Measurements from ENCODE around the gene BRIX1.

Gene BRIX1

GRCh38 chr5:34915139-34915855 lies at the start of gene BRIX1, which contains the start of gene RAD1:
TSS of gene BRIX1 (plus strand) at chr5:34915711. CDS start at chr5:34915739, 28 bp downstream.
TSS of gene RAD1 (minus strand) at chr5:34915504. CDS start at chr5:34914892, 612 bp downstream.
- TF ChIP-seq NFRKB (IDR thresholded peaks at IDR 0.05) (peak; percentile 84), HDGF (IDR thresholded peaks at IDR 0.05; ENCODE audit: borderline replicate concordance) (no peak), ARNT (IDR thresholded peaks at IDR 0.05) (no peak), TARDBP (IDR thresholded peaks at IDR 0.05) (no peak), FOXA1 (IDR thresholded peaks at IDR 0.05) (no peak), ELF4 (IDR thresholded peaks at IDR 0.05) (peak; percentile 63), FOXM1 (IDR thresholded peaks at IDR 0.05; ENCODE audit: borderline replicate concordance) (0 out of 2 replicates have a peak, but pooled peaks have one; percentile 31), SUZ12 (IDR thresholded peaks at IDR 0.05) (no peak), CTBP1 (IDR thresholded peaks at IDR 0.05; ENCODE audit: borderline replicate concordance) (no peak), BHLHE40 (IDR thresholded peaks at IDR 0.05; ENCODE audit: borderline replicate concordance) (no peak), PKNOX1 (IDR thresholded peaks at IDR 0.05) (no peak), SP1 (IDR thresholded peaks at IDR 0.05) (no peak), LEF1 (IDR thresholded peaks at IDR 0.05; ENCODE audit: borderline replicate concordance) (no peak), ZNF384 (IDR thresholded peaks at IDR 0.05) (no peak), L3MBTL2 (conservative IDR thresholded peaks at IDR 0.05) (0 out of 2 replicates have a peak, but pooled peaks have one; percentile 22)
- ChIA-PET POLR2A (interaction anchor here (0.5 to 3.9 kb wide), 43 partner anchors 8 to 1237 kb away, joined by 3 to 65 read pairs (median 4); partner anchors contain the start of genes DNAJC21, LMBRD2, RAI14 and SKP2), CTCF (interaction anchor here (0.7 to 1.1 kb wide), 5 partner anchors 14 to 429 kb away, joined by 3 to 5 read pairs (median 3); partner anchors contain the start of gene DNAJC21)
- DNase-seq (ENCODE audit: extremely low spot score): peak; percentile 83

GRCh38 chr5:34866989-34867471 lies 48.5 kb upstream of the BRIX1 start:
- ChIA-PET POLR2A (no interaction called here), CTCF (no interaction called here)
- TF ChIP-seq HDGF (IDR thresholded peaks at IDR 0.05; ENCODE audit: borderline replicate concordance): no peak
- TF ChIP-seq LEF1 (IDR thresholded peaks at IDR 0.05; ENCODE audit: borderline replicate concordance): no peak
- TF ChIP-seq FOXA1 (IDR thresholded peaks at IDR 0.05): no peak
- no peak for TF ChIP-seq BHLHE40 (IDR thresholded peaks at IDR 0.05; ENCODE audit: borderline replicate concordance)
- TF ChIP-seq ARNT (IDR thresholded peaks at IDR 0.05): no peak
- TF ChIP-seq PKNOX1 (IDR thresholded peaks at IDR 0.05): no peak
- TF ChIP-seq L3MBTL2 (conservative IDR thresholded peaks at IDR 0.05): no peak
- TF ChIP-seq SUZ12 (IDR thresholded peaks at IDR 0.05): no peak
- no peak for TF ChIP-seq ZNF384 (IDR thresholded peaks at IDR 0.05)
- TF ChIP-seq SP1 (IDR thresholded peaks at IDR 0.05): no peak
- DNase-seq (ENCODE audit: extremely low spot score): no peak

- POLR2A ChIA-PET: no interaction called here
- DNase-seq (ENCODE audit: extremely low spot score): no peak
- CTCF ChIA-PET: no interaction called here
- TF ChIP-seq FOXM1 (IDR thresholded peaks at IDR 0.05; ENCODE audit: borderline replicate concordance) (no peak), FOXA1 (IDR thresholded peaks at IDR 0.05) (no peak), SP1 (IDR thresholded peaks at IDR 0.05) (no peak), L3MBTL2 (conservative IDR thresholded peaks at IDR 0.05) (no peak), PKNOX1 (IDR thresholded peaks at IDR 0.05) (no peak), HDGF (IDR thresholded peaks at IDR 0.05; ENCODE audit: borderline replicate concordance) (no peak), NFRKB (IDR thresholded peaks at IDR 0.05) (no peak), ELF4 (IDR thresholded peaks at IDR 0.05) (no peak), FOXK2 (IDR thresholded peaks at IDR 0.05) (no peak), ARNT (IDR thresholded peaks at IDR 0.05) (no peak), LEF1 (IDR thresholded peaks at IDR 0.05; ENCODE audit: borderline replicate concordance) (no peak), CTBP1 (IDR thresholded peaks at IDR 0.05; ENCODE audit: borderline replicate concordance) (no peak), BHLHE40 (IDR thresholded peaks at IDR 0.05; ENCODE audit: borderline replicate concordance) (no peak)
Observed at GRCh38 chr5:34867660-34868059, 47.9 kb upstream of the BRIX1 start.

GRCh38 chr5:34868791-34869190 lies 46.7 kb upstream of the BRIX1 start:
- ChIA-PET POLR2A (no interaction called here), CTCF (no interaction called here)
- no peak for DNase-seq (ENCODE audit: extremely low spot score)
- TF ChIP-seq NFRKB (IDR thresholded peaks at IDR 0.05): no peak
- no peak for TF ChIP-seq FOXM1 (IDR thresholded peaks at IDR 0.05; ENCODE audit: borderline replicate concordance)
- no peak for TF ChIP-seq CTBP1 (IDR thresholded peaks at IDR 0.05; ENCODE audit: borderline replicate concordance)
- TF ChIP-seq ZNF384 (IDR thresholded peaks at IDR 0.05): no peak
- TF ChIP-seq SUZ12 (IDR thresholded peaks at IDR 0.05): no peak
- TF ChIP-seq SP1 (IDR thresholded peaks at IDR 0.05): no peak
- TF ChIP-seq PKNOX1 (IDR thresholded peaks at IDR 0.05): no peak
- no peak for TF ChIP-seq HDGF (IDR thresholded peaks at IDR 0.05; ENCODE audit: borderline replicate concordance)
- TF ChIP-seq BHLHE40 (IDR thresholded peaks at IDR 0.05; ENCODE audit: borderline replicate concordance): no peak
- TF ChIP-seq FOXA1 (IDR thresholded peaks at IDR 0.05): no peak
- no peak for TF ChIP-seq ARNT (IDR thresholded peaks at IDR 0.05)
- TF ChIP-seq LEF1 (IDR thresholded peaks at IDR 0.05; ENCODE audit: borderline replicate concordance): no peak

GRCh38 chr5:34869256-34869655 lies 46.3 kb upstream of the BRIX1 start:
- TF ChIP-seq ARNT (IDR thresholded peaks at IDR 0.05): no peak
- TF ChIP-seq NFRKB (IDR thresholded peaks at IDR 0.05): no peak
- TF ChIP-seq L3MBTL2 (conservative IDR thresholded peaks at IDR 0.05): no peak
- no peak for TF ChIP-seq SP1 (IDR thresholded peaks at IDR 0.05)
- no peak for TF ChIP-seq LEF1 (IDR thresholded peaks at IDR 0.05; ENCODE audit: borderline replicate concordance)
- TF ChIP-seq FOXA1 (IDR thresholded peaks at IDR 0.05): no peak
- ChIA-PET CTCF (no interaction called here), POLR2A (no interaction called here)
- no peak for DNase-seq (ENCODE audit: extremely low spot score)

Measured in HEK293T (cell line).